GM18873 (cell line): ENCODE data around the gene DTNB.
A peak's percentile ranks its signal among the peaks of the same experiment; 100 is the strongest.

ENCODE experiments used
- ATAC-seq: cut with Tn5 transposase; IDR thresholded peaks from one replicate; pipeline ENCODE4 v1.9.1; 2021; ENCODE audit warnings: mild to moderate bottlenecking, moderate library complexity, moderate number of reproducible peaks; ENCODE audit not compliant: unreplicated experiment, low FRiP score

DTNB gene

DNA sequence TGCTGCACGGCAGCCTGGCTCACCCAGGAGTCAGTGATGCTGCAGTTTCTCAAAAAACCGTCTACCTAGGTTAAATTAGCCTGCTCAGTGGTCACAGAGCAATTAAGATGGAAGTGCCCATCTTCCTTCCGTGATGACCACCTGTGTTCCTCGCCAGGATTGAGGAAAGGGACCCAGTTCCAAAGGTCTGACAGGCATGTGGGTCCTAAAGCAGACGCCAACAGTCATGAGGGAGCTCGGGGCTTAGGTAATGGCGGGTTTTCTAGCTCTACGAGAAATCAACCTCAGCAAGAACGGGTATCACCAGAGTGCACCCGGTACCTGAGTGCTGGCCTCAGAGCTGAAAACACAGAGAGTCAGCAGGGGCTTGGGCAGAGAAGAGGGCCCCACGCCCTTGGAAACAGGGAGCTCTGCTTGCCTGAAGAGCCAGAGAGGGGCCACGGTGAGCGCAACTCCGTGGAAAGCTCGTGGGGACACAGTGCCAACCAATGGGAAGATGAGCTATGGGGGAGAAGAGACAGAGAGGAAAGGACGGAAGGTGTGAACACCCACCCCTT is 297.3 kb downstream of the DTNB start:
- no peak for ATAC-seq

DNA sequence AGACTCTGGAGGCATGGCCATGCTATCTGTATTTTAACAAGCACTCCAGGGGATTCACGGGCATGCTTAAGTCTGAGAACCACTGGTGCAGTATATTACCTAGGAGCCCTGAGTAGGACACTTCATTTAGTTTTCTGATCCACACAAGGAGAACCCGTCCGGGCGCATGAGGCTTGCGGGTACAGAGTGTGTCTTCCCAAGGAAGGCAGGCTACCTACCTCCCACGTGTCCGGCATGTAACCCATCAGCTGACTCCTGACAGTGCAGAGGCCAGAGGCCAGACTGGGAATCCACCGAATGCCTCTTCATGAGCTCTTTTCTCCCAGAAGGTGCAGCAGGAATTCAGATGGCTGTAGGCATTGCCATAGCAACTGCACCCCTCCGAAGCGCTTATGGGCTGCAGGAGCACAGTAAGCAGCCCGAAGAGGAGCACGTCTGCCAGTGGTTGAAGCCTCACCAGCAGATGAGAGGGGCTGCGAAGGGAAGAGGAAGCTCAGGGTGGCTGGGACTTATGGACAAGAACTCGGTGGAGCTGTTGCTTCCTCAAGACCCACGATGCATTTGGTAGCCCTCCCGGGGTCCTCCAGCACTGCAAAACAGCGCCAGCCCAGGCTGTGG is 297.9 kb downstream of the DTNB start:
- no peak for ATAC-seq

DNA sequence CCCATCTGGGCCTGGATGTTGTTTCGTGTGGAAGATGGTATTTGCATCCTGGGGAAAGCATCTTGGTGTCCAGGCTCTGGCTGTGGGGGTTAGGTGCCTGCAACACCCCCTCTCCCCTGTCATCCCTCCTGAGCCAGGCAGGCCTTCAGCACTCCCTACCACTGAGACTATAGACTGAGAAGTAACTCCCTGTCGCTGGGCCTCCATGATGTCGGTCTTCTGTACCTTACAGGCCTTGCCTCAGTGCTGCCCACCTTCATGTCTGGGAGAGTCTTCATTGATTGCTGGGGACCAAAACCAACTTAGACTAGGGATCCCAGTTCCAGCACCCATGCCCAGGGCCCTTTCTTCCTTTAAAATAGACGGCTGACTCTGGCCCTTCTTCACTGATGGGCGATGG is 298.6 kb downstream of the DTNB start:
- no peak for ATAC-seq

- no peak for ATAC-seq
These were observed 299.0 kb downstream of the DTNB start for GRCh38 chr2:25374411-25374810.

- ATAC-seq = no peak
These were observed 300.0 kb downstream of the DTNB start for GRCh38 chr2:25373269-25373981.

- no peak for ATAC-seq
These were observed 300.7 kb downstream of the DTNB start for GRCh38 chr2:25372405-25373268.

GRCh38 chr2:25371253-25372241 is 301.8 kb downstream of the DTNB start:
- ATAC-seq = no peak

- ATAC-seq = no peak
These were observed 303.5 kb downstream of the DTNB start for GRCh38 chr2:25369876-25370275.

DNA sequence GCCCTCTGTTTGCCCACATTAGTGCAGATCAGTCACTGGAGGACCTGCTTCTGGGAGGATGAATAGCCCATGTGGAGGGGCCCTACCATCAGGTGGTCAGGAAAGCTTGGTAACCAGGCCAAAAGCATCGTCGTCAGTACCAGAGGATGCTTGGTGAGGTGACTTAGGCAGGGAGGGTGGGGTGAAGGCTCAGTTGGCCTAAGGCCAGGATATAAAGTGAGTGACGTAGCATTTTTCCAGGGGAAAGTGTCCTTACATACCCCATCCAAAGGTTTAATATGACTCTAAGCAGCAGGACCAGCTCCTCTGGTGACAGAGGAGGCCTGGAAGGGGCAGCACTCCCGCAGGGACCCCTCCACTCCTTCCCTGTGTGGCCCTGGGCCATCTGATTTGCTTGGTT is 303.9 kb downstream of the DTNB start:
- ATAC-seq = no peak

DNA sequence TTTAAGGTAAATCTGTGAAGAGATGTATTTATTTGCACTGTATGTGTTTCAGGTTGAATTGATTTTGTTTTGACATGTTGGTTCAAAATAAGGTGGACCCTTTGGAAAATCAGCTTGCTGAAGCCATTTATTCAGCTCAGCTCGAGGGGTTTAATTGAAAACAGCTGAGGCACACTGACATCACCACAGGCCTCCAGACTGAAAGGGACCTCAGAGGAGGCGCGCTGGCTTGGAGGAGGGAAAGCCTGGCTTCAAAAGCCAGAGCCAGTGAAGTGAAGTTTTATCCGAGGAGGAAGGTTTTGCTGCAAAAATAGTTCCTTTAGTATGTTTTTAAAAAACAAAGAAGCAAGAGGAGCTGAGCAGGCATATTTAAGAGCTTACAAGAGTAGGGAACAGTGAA is 304.7 kb downstream of the DTNB start:
- no peak for ATAC-seq

DNA sequence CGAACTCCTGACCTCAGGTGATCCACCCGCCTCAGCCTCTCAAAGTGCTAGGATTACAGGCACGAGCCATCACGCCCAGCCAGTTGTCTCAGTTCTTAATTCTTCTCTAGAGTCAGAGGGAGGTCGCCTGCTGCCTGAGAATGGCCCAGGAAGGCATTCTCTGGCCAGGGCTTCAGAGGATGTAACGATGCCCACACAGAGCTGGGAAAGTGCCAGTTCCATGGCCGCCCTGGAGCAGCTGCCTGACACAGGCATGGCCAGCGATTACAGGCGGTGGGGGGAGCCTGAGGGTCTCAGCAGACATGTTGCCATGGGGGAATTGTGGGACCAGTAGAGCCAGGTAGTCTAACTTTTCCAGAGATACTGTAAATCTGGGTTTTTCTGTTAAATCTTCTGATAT is 306.1 kb downstream of the DTNB start:
- no peak for ATAC-seq

- ATAC-seq = no peak
These were observed 306.7 kb downstream of the DTNB start for GRCh38 chr2:25366629-25367028.

DNA sequence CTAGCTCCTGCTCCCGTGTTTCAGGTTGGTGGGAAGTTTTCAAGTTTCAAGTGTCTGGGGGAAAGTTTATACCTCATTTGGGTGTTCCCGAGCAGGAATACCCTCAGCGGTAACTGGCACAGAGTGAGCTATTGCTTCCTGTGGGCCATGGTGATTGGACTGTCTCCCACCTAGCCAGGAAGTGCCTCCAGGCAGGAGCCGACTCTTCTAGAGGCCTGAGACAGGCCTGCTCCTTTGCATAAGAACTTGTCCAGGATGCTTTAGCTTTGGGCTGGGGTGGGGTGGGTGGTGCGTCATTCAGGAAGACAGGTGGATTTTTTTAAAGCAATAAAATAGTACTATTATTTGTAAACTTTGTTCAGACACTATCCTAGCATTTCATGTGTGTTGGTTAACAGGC is 308.1 kb downstream of the DTNB start:
- ATAC-seq = no peak

GRCh38 chr2:25363733-25364132 is 309.6 kb downstream of the DTNB start:
- no peak for ATAC-seq

DNA sequence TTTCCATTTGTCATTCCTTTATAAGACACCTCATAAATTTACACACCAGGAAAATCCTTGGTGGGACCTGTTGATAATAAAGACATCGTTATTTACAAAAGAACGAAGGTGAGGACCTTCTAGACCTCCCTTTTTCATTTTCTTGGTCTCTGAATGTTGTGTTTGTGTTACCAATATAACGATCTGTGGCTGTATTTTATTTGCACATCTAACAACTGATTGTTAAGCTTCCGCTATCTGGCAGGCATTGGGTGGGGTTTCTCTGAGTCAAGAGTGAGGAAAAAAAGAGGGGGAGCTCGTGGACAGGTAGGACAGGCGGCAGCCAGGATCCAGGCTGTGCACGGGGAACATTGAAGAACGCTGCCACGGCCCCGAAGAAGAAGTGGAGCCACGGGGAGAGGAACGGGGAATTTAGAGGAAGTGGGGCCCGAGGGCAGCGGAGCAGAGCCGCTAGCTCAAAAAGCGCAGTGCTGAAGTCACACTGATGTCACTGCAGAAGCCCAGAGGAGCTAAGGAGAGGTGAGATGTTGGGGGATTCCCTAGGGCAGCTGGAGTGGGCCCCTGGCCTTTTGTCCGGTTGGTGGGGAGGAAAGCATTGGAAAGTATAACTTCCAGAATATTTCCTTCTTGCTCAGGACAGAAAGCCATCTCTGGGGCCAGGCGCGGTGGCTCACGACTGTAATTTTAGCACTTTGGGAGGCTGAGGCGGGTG is 310.8 kb downstream of the DTNB start:
- ATAC-seq = peak; percentile 54

GRCh38 chr2:25362049-25362433 is 311.3 kb downstream of the DTNB start:
- ATAC-seq = peak; percentile 73

DNA sequence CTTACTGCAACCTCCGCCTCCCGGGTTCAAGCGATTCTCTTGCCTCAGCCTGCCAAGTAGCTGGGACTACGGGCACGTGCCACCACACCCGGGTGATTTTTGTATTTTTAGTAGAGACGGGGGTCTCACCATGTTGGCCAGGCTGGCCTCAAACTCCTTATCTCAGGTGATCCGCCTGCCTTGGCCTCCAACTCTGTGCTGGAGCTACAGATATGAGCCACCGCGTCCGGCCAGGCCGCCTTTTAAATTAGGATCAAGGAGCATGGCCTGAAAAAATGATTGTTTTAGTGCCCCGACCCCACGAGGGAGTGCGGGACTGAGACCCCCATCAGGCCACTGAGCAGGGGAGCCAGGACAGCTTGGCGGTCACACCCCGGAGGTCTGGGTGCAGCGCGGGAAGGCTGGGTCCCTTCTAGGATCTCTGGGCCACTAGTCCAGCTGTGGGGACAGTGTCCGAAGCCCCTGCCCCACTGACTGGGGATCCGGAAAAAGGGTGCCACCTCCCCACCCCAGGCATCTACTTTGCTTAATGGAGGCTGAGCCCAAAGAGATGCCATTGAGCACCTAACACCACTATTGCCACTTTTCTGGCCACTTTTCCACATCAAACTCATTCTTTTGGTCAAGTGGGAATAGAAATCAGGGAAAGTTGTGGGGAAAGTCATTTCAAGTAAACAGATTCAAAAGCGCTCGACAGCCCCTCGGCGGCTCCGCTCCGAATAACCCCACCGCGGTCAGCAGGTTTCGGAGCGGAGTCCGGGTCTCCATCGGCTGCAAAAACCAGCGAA is 311.9 kb downstream of the DTNB start:
- no peak for ATAC-seq

- no peak for ATAC-seq
These were observed 314.5 kb downstream of the DTNB start for GRCh38 chr2:25358836-25359235.
